IPS-15b (cell line): ENCODE results near the gene C10orf143.
"Not testable (repeated sequence)": the region's sequence is repeated elsewhere in the genome, so short reads cannot be mapped to it uniquely, and the experiment has no call there.

Source experiments
- H3K27me3 ChIP-seq: one replicate; pipeline ENCODE4 v1.6.1; 2013; ENCODE audit warnings: low read length; ENCODE audit not compliant: control insufficient read depth, insufficient read depth
- H3K36me3 ChIP-seq: one replicate; pipeline ENCODE4 v1.6.1; 2013; ENCODE audit warnings: low read length; ENCODE audit not compliant: control insufficient read depth, insufficient read depth
- H3K4me1 ChIP-seq: one replicate; pipeline ENCODE4 v1.6.1; 2013; ENCODE audit warnings: mild to moderate bottlenecking, low read length; ENCODE audit not compliant: control insufficient read depth, insufficient read depth
- H3K4me3 ChIP-seq: one replicate; pipeline ENCODE4 v1.5.1; 2013; ENCODE audit warnings: low read depth, low read length
- H3K9ac ChIP-seq: one replicate; pipeline ENCODE4 v1.6.1; 2013; ENCODE audit warnings: low read depth, mild to moderate bottlenecking, low read length
- H3K9me3 ChIP-seq: one replicate; pipeline ENCODE4 v1.6.1; 2013; ENCODE audit warnings: mild to moderate bottlenecking, low read length; ENCODE audit not compliant: control insufficient read depth, insufficient read depth

The C10orf143 gene

DNA sequence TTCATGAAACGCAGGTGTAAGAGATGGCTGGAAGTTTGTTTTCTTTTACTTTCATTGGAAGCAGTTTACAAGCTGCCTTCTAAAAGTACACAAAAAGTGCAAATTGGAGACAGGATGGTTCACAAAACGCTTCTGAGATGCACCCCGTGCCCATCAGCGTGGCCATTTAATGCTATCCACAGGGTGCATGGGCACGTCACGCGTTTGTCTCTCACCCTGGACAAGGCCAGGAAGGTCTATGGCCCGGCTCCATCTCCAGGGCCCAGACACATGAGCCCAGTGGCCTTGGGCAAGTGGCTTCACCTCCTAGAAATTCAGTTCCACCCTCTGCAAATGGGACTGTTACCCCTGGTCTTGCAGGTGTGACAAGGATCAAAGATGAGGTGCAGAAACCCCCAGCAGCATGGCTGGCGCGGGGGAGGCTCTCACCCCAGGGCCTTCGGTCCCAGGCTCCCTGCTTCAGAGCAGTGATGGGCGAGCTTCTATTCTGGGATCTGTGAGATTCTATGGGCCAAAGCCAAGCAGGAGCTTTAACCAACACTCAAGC is 85.8 kb downstream of the C10orf143 start:
- H3K9me3 ChIP-seq, result no peaks in the 10 kb centered on the region
- no peak overlapping the region for H3K4me3 ChIP-seq
- H3K36me3 ChIP-seq, result no peaks in the 10 kb centered on the region
- H3K27me3 ChIP-seq, result no peaks in the 10 kb centered on the region
- H3K9ac ChIP-seq, result no peak overlapping the region
- H3K4me1 ChIP-seq, result no peaks in the 10 kb centered on the region

- not testable (repeated sequence) for H3K9ac ChIP-seq, H3K27me3 ChIP-seq, H3K4me3 ChIP-seq, H3K4me1 ChIP-seq, H3K36me3 ChIP-seq, H3K9me3 ChIP-seq
Observed at GRCh38 chr10:130024326-130024725, 86.3 kb downstream of the C10orf143 start.

GRCh38 chr10:130023454-130024230 is 87.0 kb downstream of the C10orf143 start:
- Histone ChIP-seq H3K27me3 (no peaks in the 10 kb centered on the region), H3K4me3 (no peak overlapping the region), H3K9ac (no peak overlapping the region), H3K36me3 (no peaks in the 10 kb centered on the region), H3K9me3 (no peaks in the 10 kb centered on the region), H3K4me1 (no peaks in the 10 kb centered on the region)

DNA sequence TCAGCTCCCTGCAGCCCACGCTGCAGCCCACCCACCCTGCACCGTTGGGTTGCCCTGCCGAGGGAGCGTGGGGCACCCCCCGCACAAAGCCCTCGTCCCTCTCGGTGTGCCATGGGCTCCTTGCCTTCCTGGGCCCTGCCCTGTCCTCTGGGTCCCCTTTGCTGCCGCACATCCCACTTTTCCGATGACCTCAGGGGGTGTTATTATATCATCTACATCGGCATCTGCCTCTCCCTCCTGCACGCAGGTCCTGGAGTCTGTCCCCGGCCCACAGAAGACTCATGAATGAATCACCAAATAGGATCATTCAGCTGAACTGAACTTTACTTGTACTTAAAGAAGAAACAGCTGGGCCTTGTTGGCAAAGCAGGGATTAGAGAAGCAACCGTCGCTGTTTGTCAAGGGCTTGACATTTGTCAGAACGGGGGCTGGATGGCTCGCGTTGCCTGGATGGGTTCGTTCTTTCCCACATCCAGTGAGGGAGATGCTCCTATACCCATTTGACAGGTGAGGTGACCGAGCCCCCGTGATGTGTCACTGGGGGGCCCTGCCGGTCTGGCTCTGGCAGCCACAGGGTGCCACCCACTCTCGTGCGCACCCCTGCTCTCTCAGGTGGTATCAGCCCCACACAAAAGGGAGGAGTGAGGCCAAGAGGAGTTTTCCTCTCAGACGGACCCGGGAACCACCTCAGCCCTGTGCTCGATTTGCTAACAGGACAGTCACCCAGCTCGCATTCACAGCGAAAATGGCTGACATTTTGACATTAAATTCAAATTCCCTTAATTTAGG is 87.9 kb downstream of the C10orf143 start:
- Histone ChIP-seq H3K36me3 (no peaks in the 10 kb centered on the region), H3K9ac (no peak overlapping the region), H3K27me3 (no peaks in the 10 kb centered on the region), H3K4me1 (no peaks in the 10 kb centered on the region), H3K4me3 (no peak overlapping the region), H3K9me3 (no peaks in the 10 kb centered on the region)

DNA sequence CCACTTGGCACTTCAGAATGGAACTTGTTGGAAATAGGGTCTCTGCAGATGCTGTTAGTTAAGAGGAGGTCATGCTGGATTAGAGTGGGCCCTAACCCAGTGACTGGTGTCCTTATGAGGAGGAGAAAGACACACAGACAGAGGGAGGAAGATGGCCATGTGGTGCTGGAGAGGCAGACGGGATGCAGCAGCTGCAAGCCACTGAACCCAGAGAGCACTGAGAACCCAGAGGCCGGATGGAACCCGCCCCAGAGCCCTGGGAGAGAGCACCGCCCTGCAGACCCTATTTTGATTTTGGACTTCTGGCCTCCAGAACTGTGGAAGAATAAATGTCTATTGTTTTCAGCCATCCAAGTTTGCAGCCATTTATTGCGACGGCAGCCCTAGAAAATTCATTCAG is 88.5 kb downstream of the C10orf143 start:
- Histone ChIP-seq H3K4me1 (no peaks in the 10 kb centered on the region), H3K9ac (no peak overlapping the region), H3K27me3 (no peaks in the 10 kb centered on the region), H3K9me3 (no peaks in the 10 kb centered on the region), H3K4me3 (no peak overlapping the region), H3K36me3 (no peaks in the 10 kb centered on the region)

- no peaks in the 10 kb centered on the region for H3K9me3 ChIP-seq
- no peak overlapping the region for H3K9ac ChIP-seq
- H3K4me1 ChIP-seq, result no peaks in the 10 kb centered on the region
- H3K36me3 ChIP-seq, result no peaks in the 10 kb centered on the region
- H3K27me3 ChIP-seq, result no peaks in the 10 kb centered on the region
- no peak overlapping the region for H3K4me3 ChIP-seq
Observed at GRCh38 chr10:130021383-130021950, 89.2 kb downstream of the C10orf143 start.

DNA sequence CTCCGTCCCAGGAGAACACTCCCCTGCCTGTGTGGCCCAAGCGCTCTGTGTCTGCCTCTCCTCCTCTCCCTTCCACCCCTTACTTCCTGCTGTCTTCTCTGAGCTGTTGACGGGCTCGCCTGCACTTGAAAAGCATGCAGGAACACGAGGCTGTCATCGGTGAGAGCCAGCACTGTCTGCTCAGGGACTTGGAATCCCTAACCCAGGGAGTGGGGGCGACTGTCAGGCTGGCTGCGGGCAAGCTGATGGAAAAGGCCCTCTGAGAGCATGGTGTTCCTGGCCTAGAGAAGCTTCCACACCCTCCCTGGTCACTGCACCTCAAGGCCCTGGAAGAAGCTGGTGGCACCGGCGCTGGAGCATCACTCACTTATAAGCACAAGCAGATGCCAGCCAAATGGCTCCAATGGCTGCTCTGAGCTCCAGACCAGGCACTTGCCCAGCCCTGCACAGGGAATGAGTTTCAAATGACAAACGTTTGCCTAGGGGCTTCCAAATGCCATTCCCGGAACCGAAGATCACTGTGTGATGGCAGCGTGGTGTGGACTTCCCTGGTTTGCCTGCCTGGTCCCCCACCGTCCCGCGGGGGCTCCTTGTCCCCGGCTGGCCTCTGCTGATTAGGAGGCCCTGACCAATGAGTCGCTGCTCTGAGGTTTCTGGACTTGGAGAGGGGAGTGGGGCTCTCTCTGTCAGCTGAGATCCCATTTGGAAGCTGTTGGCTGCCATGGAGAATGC is 89.8 kb downstream of the C10orf143 start:
- Histone ChIP-seq H3K36me3 (no peaks in the 10 kb centered on the region), H3K9me3 (no peaks in the 10 kb centered on the region), H3K27me3 (no peaks in the 10 kb centered on the region), H3K4me1 (no peaks in the 10 kb centered on the region), H3K4me3 (no peak overlapping the region), H3K9ac (no peak overlapping the region)

DNA sequence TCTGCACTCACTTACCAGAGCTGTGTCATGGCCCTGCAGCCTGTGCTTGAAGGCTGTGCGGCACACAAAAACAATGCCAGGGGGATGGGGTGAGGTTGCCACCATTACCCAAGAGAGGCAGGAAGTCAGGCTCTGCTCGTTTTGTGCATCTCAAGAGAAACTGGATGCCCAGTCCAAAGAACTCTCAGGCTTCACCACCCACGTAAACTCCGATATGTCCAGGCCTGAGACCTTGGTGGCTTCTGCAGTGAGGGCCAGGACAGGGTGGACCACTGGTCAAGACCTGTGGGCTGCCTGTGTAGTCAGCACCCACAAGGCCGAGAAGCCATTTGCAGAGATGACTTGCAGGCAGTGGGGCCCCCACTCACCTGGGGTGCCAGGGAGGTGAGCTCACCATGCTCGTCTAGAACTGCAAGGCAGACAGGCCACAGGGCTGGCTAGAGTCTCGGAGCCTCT is 91.9 kb downstream of the C10orf143 start:
- no peaks in the 10 kb centered on the region for H3K9me3 ChIP-seq

DNA sequence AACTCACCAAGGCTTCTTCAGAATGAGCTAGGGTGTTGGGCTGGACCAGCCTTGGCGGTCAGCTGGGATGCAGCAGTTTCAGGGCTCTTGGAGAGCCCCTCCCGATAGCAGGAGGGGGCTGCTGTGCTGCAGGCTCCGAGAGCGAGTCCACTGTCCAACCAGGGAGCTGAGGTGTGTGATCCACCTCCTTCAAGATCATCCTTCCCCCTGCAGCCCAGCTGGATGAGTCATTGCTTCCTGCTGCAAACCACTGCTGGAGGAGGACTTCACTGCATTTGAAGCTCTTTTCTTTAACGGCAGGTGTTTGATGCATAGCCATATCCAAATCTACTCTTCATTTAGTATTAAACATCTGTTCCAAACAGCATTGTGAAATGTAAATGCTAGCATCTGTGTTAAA is 92.4 kb downstream of the C10orf143 start:
- Histone ChIP-seq H3K9ac (no peak overlapping the region), H3K4me3 (no peak overlapping the region), H3K36me3 (no peaks in the 10 kb centered on the region), H3K27me3 (no peaks in the 10 kb centered on the region), H3K9me3 (no peaks in the 10 kb centered on the region), H3K4me1 (no peaks in the 10 kb centered on the region)

More for the DNA sequence above, 91.9 kb downstream of the C10orf143 start:
- Histone ChIP-seq H3K27me3 (no peaks in the 10 kb centered on the region), H3K36me3 (no peaks in the 10 kb centered on the region), H3K9ac (no peak overlapping the region), H3K4me1 (no peaks in the 10 kb centered on the region), H3K4me3 (no peak overlapping the region)

DNA sequence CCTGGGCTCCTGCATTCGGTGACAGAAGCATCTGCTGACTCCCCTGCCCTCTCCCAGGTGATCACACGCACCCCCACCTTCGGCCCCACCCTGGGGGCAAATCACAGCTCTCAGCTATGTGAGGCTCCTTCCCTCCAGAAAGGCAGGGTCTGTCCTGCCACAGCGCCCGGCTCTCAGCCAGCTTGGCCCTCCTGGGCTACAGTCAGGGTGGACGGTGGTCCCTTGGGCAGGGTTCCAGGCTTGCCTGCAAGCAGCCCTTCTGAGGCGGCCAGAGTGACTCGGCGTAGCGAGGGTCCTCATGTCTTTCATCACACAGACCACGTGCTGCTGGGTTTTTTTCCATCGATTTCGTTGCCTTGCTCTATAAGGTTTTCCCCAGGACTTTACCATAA is 93.0 kb downstream of the C10orf143 start:
- no peak overlapping the region for H3K4me3 ChIP-seq
- no peaks in the 10 kb centered on the region for H3K4me1 ChIP-seq
- H3K36me3 ChIP-seq, result no peaks in the 10 kb centered on the region
- H3K9me3 ChIP-seq, result no peaks in the 10 kb centered on the region
- H3K27me3 ChIP-seq, result no peaks in the 10 kb centered on the region
- no peak overlapping the region for H3K9ac ChIP-seq

- no peaks in the 10 kb centered on the region for H3K9me3 ChIP-seq
- H3K9ac ChIP-seq, result no peak overlapping the region
- no peaks in the 10 kb centered on the region for H3K27me3 ChIP-seq
- no peaks in the 10 kb centered on the region for H3K36me3 ChIP-seq
- no peak overlapping the region for H3K4me3 ChIP-seq
- no peaks in the 10 kb centered on the region for H3K4me1 ChIP-seq
Observed at GRCh38 chr10:130016993-130017630, 93.5 kb downstream of the C10orf143 start.
